ENCODE results near the gene KCNIP1.

KCNIP1 gene

GRCh38 chr5:170785416-170785815, 281.6 kb downstream of the KCNIP1 start:
- DNase-seq (ENCODE audit: low spot score) = no peak
